Measurements from ENCODE around the gene LAMB1. TPM values are rescaled to one million over a fixed set of nuclear protein-coding genes. Genes with fewer than 3 reads are reported as not detected.

The LAMB1 gene
- total RNA-seq, 2 experiments from 2014 or later: 0.16 TPM; not detected in 1

GRCh38 chr7:107951172-107951787, 51.7 kb downstream of the LAMB1 start:
- Mint-ChIP-seq H3K27me3 (peaks cover 1% of the 10 kb centered on the region), H3K27ac (no peak overlapping the region), H3K9me3 (ENCODE audit: low read depth) (no peaks in the 10 kb centered on the region), H3K36me3 (ENCODE audit: low read depth) (no peaks in the 10 kb centered on the region), H3K4me1 (no peaks in the 10 kb centered on the region), H3K4me3 (no peak overlapping the region)
- ATAC-seq (no peak), DNase-seq (no peak)
- intact Hi-C loops (cut with DNase I, micrococcal nuclease): no loop called here
- CTCF ChIA-PET: no interaction called here
- POLR2A ChIA-PET: no interaction called here

GRCh38 chr7:107949443-107949935, 53.5 kb downstream of the LAMB1 start:
- no peaks in the 10 kb centered on the region for H3K36me3 Mint-ChIP-seq (ENCODE audit: low read depth)
- no peak for ATAC-seq
- CTCF ChIA-PET: no interaction called here

GRCh38 chr7:107948645-107949442, 54.1 kb downstream of the LAMB1 start:
- ChIA-PET POLR2A (no interaction called here), CTCF (interaction anchor here (0.7 kb wide), 1 partner anchor 569 kb away, joined by 3 read pairs; no protein-coding TSS in a partner anchor)
- Mint-ChIP-seq H3K4me3 (no peak overlapping the region), H3K27ac (no peak overlapping the region), H3K27me3 (no peaks in the 10 kb centered on the region), H3K4me1 (no peaks in the 10 kb centered on the region), H3K36me3 (ENCODE audit: low read depth) (no peaks in the 10 kb centered on the region), H3K9me3 (ENCODE audit: low read depth) (no peaks in the 10 kb centered on the region)
- intact Hi-C loops (cut with DNase I, micrococcal nuclease): no loop called here
- no peak for ATAC-seq
- DNase-seq: no peak

More at GRCh38 chr7:107949443-107949935, 53.5 kb downstream of the LAMB1 start:
- H3K4me3 Mint-ChIP-seq: no peak overlapping the region
- H3K27me3 Mint-ChIP-seq: no peaks in the 10 kb centered on the region
- no peaks in the 10 kb centered on the region for H3K9me3 Mint-ChIP-seq (ENCODE audit: low read depth)
- no peak for DNase-seq
- H3K4me1 Mint-ChIP-seq: no peaks in the 10 kb centered on the region
- H3K27ac Mint-ChIP-seq: no peak overlapping the region
- POLR2A ChIA-PET: no interaction called here
- intact Hi-C loops (cut with DNase I, micrococcal nuclease): no loop called here

GRCh38 chr7:107946881-107947280, 56.1 kb downstream of the LAMB1 start:
- H3K4me3 Mint-ChIP-seq: no peak overlapping the region
- H3K4me1 Mint-ChIP-seq: no peaks in the 10 kb centered on the region
- no peaks in the 10 kb centered on the region for H3K9me3 Mint-ChIP-seq (ENCODE audit: low read depth)
- DNase-seq (no peak), ATAC-seq (no peak)
- no peaks in the 10 kb centered on the region for H3K27me3 Mint-ChIP-seq
- intact Hi-C loops (cut with DNase I, micrococcal nuclease): no loop called here
- no peaks in the 10 kb centered on the region for H3K36me3 Mint-ChIP-seq (ENCODE audit: low read depth)
- H3K27ac Mint-ChIP-seq: no peak overlapping the region
- CTCF ChIA-PET: no interaction called here
- POLR2A ChIA-PET: interaction anchor here (0.5 to 0.6 kb wide), 2 partner anchors 177 to 375 kb away, joined by 3 read pairs; no protein-coding TSS in a partner anchor

- no peak overlapping the region for H3K27ac Mint-ChIP-seq
- ChIA-PET CTCF (no interaction called here), POLR2A (no interaction called here)
- no peaks in the 10 kb centered on the region for H3K9me3 Mint-ChIP-seq (ENCODE audit: low read depth)
- H3K36me3 Mint-ChIP-seq (ENCODE audit: low read depth): no peaks in the 10 kb centered on the region
- DNase-seq (no peak), ATAC-seq (no peak)
- no peaks in the 10 kb centered on the region for H3K4me1 Mint-ChIP-seq
- H3K4me3 Mint-ChIP-seq: no peak overlapping the region
- intact Hi-C loops (cut with DNase I, micrococcal nuclease): no loop called here
- no peaks in the 10 kb centered on the region for H3K27me3 Mint-ChIP-seq
Measured at GRCh38 chr7:107946451-107946850, 56.5 kb downstream of the LAMB1 start.

- ATAC-seq: no peak
- no peak for DNase-seq
- Mint-ChIP-seq H3K27ac (no peak overlapping the region), H3K36me3 (ENCODE audit: low read depth) (peaks cover 4% of the 10 kb centered on the region), H3K4me1 (no peaks in the 10 kb centered on the region), H3K9me3 (ENCODE audit: low read depth) (no peaks in the 10 kb centered on the region), H3K27me3 (no peaks in the 10 kb centered on the region), H3K4me3 (no peak overlapping the region)
- intact Hi-C loops (cut with DNase I, micrococcal nuclease): no loop called here
- ChIA-PET POLR2A (no interaction called here), CTCF (interaction anchor here (0.6 kb wide), 1 partner anchor 572 kb away, joined by 3 read pairs; no protein-coding TSS in a partner anchor)
Measured at GRCh38 chr7:107945332-107945731, 57.6 kb downstream of the LAMB1 start.

GRCh38 chr7:107944411-107945169, 58.4 kb downstream of the LAMB1 start:
- CTCF ChIA-PET: interaction anchor here (0.5 kb wide), 1 partner anchor 328 kb away, joined by 3 read pairs; no protein-coding TSS in a partner anchor
- H3K36me3 Mint-ChIP-seq (ENCODE audit: low read depth): peaks cover 4% of the 10 kb centered on the region
- no peaks in the 10 kb centered on the region for H3K9me3 Mint-ChIP-seq (ENCODE audit: low read depth)
- intact Hi-C loops (cut with DNase I, micrococcal nuclease): no loop called here
- H3K27me3 Mint-ChIP-seq: no peaks in the 10 kb centered on the region
- ATAC-seq: no peak
- no peak for DNase-seq
- POLR2A ChIA-PET: no interaction called here
- H3K27ac Mint-ChIP-seq: no peak overlapping the region
- no peaks in the 10 kb centered on the region for H3K4me1 Mint-ChIP-seq
- H3K4me3 Mint-ChIP-seq: no peak overlapping the region

GRCh38 chr7:107943018-107943417, 59.9 kb downstream of the LAMB1 start:
- ChIA-PET POLR2A (no interaction called here), CTCF (no interaction called here)
- no peak overlapping the region for H3K4me3 Mint-ChIP-seq
- no peak for DNase-seq
- no peak for ATAC-seq
- H3K36me3 Mint-ChIP-seq (ENCODE audit: low read depth): peaks cover 4% of the 10 kb centered on the region
- intact Hi-C loops (cut with DNase I, micrococcal nuclease): no loop called here
- no peaks in the 10 kb centered on the region for H3K27me3 Mint-ChIP-seq
- no peak overlapping the region for H3K27ac Mint-ChIP-seq
- H3K9me3 Mint-ChIP-seq (ENCODE audit: low read depth): no peaks in the 10 kb centered on the region
- no peaks in the 10 kb centered on the region for H3K4me1 Mint-ChIP-seq

- Mint-ChIP-seq H3K4me3 (no peak overlapping the region), H3K9me3 (ENCODE audit: low read depth) (no peaks in the 10 kb centered on the region), H3K36me3 (ENCODE audit: low read depth) (peaks cover 4% of the 10 kb centered on the region), H3K4me1 (peaks cover 2% of the 10 kb centered on the region), H3K27ac (no peak overlapping the region), H3K27me3 (no peaks in the 10 kb centered on the region)
- DNase-seq (no peak), ATAC-seq (no peak)
- intact Hi-C loops (cut with DNase I, micrococcal nuclease): no loop called here
- POLR2A ChIA-PET: no interaction called here
- CTCF ChIA-PET: interaction anchor here (0.8 kb wide), 1 partner anchor 31 kb away, joined by 3 read pairs; no protein-coding TSS in a partner anchor
Measured at GRCh38 chr7:107940951-107941350, 62.0 kb downstream of the LAMB1 start.

GRCh38 chr7:107939573-107940489, 63.1 kb downstream of the LAMB1 start:
- POLR2A ChIA-PET: no interaction called here
- DNase-seq (no peak), ATAC-seq (no peak)
- Mint-ChIP-seq H3K36me3 (ENCODE audit: low read depth) (peaks cover 4% of the 10 kb centered on the region), H3K27me3 (no peaks in the 10 kb centered on the region), H3K27ac (no peak overlapping the region), H3K4me3 (no peak overlapping the region), H3K4me1 (peaks cover 2% of the 10 kb centered on the region), H3K9me3 (ENCODE audit: low read depth) (no peaks in the 10 kb centered on the region)
- intact Hi-C loops (cut with DNase I, micrococcal nuclease): no loop called here
- CTCF ChIA-PET: interaction anchor here (0.7 to 0.8 kb wide), 2 partner anchors 32 to 134 kb away, joined by 3 to 5 read pairs; no protein-coding TSS in a partner anchor
